Measurements from ENCODE around the gene SATB1.

GRCh38 chr3:18425641-18426257, 610 bp upstream of the SATB1 start:
- TF ChIP-seq CTCF (IDR thresholded peaks at IDR 0.05) (no peak), POLR2A (IDR thresholded peaks at IDR 0.05) (no peak)
